ENCODE data around the gene CARD11.
A peak's percentile ranks its signal among the peaks of the same experiment; 100 is the strongest.

The CARD11 gene

GRCh38 chr7:3043544-3044371 is at the start of gene CARD11:
TSS of gene CARD11 (minus strand) at chr7:3043867. CDS start at chr7:2958506, 85,361 bp downstream.
- peak; percentile 31 for DNase-seq (ENCODE audit: low read depth)

- peak; percentile 55 for DNase-seq (ENCODE audit: low read depth)
Observed at GRCh38 chr7:3092468-3092867, 48.8 kb upstream of the CARD11 start.

DNA sequence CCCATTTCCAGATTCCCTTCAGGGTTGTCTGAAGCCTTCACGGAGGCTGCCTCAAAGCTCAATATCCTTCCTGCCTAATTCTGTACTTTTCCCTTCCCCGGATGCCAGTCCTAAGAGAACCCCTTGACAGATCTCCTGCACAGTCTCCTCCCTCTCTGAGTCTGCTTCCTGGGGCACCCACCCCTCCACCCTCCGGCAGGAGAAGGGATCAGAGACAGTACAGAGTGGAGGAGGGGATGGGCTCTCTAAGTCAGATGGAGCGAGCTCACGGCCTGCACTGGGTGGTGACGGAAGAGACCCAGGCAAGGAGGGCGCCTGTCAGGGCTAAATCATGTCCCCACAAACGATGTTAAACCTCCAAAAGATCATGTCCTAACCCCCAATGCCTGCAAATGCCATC is 48.0 kb upstream of the CARD11 start:
- DNase-seq (ENCODE audit: low read depth) = no peak

DNA sequence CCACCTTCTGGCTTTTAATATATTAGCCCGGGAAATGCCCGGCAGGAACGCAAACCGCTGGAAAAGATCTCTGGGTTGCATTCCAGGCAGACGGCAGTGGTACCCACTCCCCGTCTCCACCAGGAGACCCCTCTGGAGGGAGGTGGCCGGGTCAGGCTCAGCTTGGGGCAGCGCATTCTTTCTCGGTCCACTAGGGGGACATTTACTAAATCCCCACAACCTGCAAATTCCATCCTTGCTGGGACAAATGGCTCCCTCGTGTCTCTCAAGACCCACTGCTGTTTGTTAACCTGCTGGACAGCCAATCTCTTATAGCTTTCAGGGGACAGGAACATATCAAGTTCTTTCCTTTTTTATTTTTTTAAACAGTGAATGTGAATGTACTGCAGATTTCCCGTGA is 45.8 kb upstream of the CARD11 start:
- no peak for DNase-seq (ENCODE audit: low read depth)

- no peak for DNase-seq (ENCODE audit: low read depth)
Observed at GRCh38 chr7:3087243-3087755, 43.6 kb upstream of the CARD11 start.

GRCh38 chr7:3083350-3083749 is 39.7 kb upstream of the CARD11 start:
- DNase-seq (ENCODE audit: low read depth) = no peak

- DNase-seq (ENCODE audit: low read depth) = no peak
Observed at GRCh38 chr7:3082831-3083230, 39.2 kb upstream of the CARD11 start.

DNA sequence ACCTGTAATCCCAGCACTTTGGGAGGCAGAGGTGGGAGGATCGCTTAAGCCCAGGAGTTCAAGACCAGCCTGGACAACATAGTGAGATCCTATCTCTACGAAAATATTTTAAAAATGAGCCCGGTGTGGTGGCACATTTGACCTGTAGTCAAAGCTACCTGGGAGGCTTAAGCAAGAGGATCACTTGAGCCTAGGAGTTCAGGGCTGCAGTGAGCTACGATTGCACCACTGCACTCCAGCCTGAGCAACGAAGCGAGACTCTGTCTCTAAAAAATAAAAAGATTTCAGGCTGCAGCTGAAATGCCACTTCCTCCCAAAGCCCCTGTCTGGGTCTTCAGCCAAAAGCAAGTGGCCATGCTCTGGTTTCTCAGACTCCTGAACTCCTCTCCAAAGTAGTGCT is 38.7 kb upstream of the CARD11 start:
- no peak for DNase-seq (ENCODE audit: low read depth)

GRCh38 chr7:3080106-3080505 is 36.4 kb upstream of the CARD11 start:
- no peak for DNase-seq (ENCODE audit: low read depth)

- no peak for DNase-seq (ENCODE audit: low read depth)
Observed at GRCh38 chr7:3078514-3078913, 34.8 kb upstream of the CARD11 start.

DNA sequence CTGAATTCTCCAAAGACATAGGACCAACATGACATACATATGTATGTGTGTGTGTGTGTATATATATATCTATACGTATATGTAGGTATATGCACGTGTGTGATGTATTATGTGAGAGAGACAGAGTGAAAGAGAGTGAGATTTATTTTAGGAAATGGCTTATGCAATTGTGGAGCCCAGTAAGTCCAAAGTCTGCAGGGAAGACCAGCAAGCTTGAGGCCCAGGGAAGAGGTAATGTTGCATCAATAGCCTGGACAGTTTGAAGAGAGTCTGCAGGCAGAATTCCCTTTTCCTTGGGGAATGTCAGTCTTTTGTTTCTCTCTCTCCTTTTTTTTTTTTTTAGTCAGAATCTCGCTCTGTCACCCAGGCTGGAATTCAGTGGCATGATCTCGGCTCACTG is 33.0 kb upstream of the CARD11 start:
- no peak for DNase-seq (ENCODE audit: low read depth)

- DNase-seq (ENCODE audit: low read depth) = no peak
Observed at GRCh38 chr7:3076163-3076562, 32.5 kb upstream of the CARD11 start.

- no peak for DNase-seq (ENCODE audit: low read depth)
Observed at GRCh38 chr7:3075441-3075840, 31.8 kb upstream of the CARD11 start.

- DNase-seq (ENCODE audit: low read depth) = no peak
Observed at GRCh38 chr7:3074459-3074821, 30.8 kb upstream of the CARD11 start.

DNA sequence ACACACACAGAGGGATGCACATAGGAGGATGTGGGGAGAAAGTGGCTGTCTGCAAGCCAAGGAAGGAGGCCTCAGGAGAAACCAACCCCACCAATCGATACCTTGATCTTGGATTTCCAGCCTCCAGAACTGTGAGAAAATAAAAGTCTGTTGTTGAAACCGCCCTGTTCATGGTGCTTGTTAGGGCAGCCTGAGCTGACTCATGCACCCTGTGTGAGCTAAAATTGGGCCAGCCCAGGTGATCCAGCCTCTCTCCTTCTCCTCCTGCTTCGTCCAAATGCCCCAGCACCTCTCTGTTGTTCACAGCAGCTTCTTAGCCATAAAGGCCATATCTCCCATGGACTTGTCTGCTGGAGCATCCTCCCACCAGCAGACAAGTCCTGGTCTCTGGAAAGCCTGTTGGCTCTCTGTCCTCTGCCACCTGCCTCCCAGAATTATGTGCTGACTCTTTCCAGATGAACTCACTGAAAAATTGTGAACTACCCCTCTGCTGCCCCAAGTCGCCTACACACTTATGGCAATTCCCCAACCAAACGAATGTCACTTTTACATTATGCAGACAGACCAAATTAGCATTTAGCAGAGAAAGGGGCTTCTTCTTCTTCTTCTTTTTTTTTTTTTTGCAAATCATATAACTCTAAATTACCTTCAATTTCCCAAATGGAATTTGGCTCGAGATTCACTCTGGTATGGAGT is 30.2 kb upstream of the CARD11 start:
- DNase-seq (ENCODE audit: low read depth) = no peak

GRCh38 chr7:3070908-3071307 is 27.2 kb upstream of the CARD11 start:
- DNase-seq (ENCODE audit: low read depth) = no peak

DNA sequence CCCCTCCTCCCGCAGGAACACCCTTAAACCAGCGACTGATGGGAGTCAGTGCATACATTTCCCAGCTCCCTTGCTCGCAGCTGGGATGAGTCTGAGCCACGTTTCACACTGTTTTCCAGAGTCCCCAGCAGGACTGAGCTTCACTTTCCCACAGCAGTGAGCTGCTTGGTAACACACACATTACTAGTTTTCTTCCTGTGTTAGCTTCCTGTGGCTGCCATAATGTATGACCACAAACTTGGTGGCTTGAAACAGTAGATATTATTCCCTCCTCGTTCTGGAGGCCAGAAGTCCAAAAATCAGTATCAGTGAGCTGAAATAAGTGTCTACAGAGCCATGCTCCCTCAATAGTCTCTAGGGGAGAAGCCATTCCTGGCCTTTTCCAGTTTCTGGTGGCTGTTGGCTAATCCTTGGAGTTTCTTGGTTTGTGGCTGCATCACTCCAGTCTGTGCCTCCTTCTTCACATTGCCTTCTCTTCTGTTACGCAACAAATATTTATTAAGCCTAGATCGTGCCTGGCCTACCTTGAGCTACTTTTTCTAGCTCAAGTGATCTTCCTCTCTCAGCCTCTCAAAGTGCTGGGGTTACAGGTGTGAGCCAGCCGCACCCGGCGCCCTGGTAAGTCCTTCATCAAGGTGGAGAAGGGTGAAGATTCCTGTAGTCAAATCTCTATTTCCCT is 26.2 kb upstream of the CARD11 start:
- DNase-seq (ENCODE audit: low read depth) = no peak

GRCh38 chr7:3068530-3068929 is 24.9 kb upstream of the CARD11 start:
- no peak for DNase-seq (ENCODE audit: low read depth)

- no peak for DNase-seq (ENCODE audit: low read depth)
Observed at GRCh38 chr7:3067606-3068380, 24.1 kb upstream of the CARD11 start.

GRCh38 chr7:3067193-3067592 is 23.5 kb upstream of the CARD11 start:
- DNase-seq (ENCODE audit: low read depth) = no peak

- DNase-seq (ENCODE audit: low read depth) = no peak
Observed at GRCh38 chr7:3066506-3066905, 22.8 kb upstream of the CARD11 start.

DNA sequence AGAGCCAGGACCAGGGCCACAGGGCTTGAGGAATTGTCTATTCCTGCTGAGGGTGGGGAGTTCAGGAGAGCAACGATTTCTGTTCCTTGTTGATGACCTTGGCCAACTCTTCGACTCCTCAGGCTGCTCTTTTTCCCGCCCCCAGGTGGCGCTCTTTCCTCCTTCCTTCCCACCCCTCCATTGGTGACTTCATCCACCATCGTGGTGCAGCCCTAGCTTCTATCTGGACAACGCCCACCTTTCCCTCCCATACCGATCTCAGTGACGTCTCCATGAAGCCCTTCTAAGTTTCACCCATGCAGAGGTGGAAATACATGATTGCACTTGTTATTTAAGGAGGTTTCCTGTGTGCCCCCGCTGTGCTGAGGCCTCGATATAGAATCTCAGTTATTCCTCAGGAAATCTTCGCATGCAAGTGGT is 22.1 kb upstream of the CARD11 start:
- DNase-seq (ENCODE audit: low read depth) = no peak

Measured in stimulated activated CD8-positive, alpha-beta memory T cell treated with anti-CD3 and anti-CD28 coated beads, Interleukin-12 subunit alpha, Interleukin-12 subunit beta, amount 100 ng/mL, for 4 hours (primary cell).